Forelimb muscle (tissue), 1 donor: ENCODE results near the gene CARS1. TPM values are rescaled to one million over a fixed set of nuclear protein-coding genes. Genes with fewer than 3 reads are reported as not detected.

Experiments used
- DNase-seq: peaks from one replicate; pipeline ENCODE4 v3.0.0-alpha.2; 2013; ENCODE audit warnings: low read depth
- polyA plus RNA-seq: library from polyadenylated mRNA; unstranded; fragments of 120-200 nt; gene quantifications from one replicate; pipeline ENCODE4 v1.2.1, GENCODE V29; 2013; ENCODE audit not compliant: insufficient read length

The CARS1 gene
- polyA plus RNA-seq: 20.6 TPM

- peak; percentile 78 for DNase-seq
These were observed at the start of gene CARS1 for GRCh38 chr11:3057069-3057963. TSS of gene CARS1 (minus strand) at chr11:3057423. CDS start at chr11:3057367, 56 bp downstream.

GRCh38 chr11:3105791-3106735 lies 48.8 kb upstream of the CARS1 start:
- DNase-seq: no peak

GRCh38 chr11:3104961-3105790 lies 48.0 kb upstream of the CARS1 start:
- DNase-seq: no peak

- no peak for DNase-seq
These were observed 47.0 kb upstream of the CARS1 start for GRCh38 chr11:3104051-3104714.

- no peak for DNase-seq
These were observed 45.9 kb upstream of the CARS1 start for GRCh38 chr11:3103076-3103475.

- no peak for DNase-seq
These were observed 45.4 kb upstream of the CARS1 start for GRCh38 chr11:3102641-3102921.

- DNase-seq: no peak
These were observed 44.9 kb upstream of the CARS1 start for GRCh38 chr11:3101921-3102640.

- no peak for DNase-seq
These were observed 42.0 kb upstream of the CARS1 start for GRCh38 chr11:3099178-3099577.

GRCh38 chr11:3096909-3097530 lies 39.8 kb upstream of the CARS1 start:
- DNase-seq: no peak

GRCh38 chr11:3095712-3096361 lies 38.6 kb upstream of the CARS1 start:
- DNase-seq: peak; percentile 75

- DNase-seq: no peak
These were observed 37.1 kb upstream of the CARS1 start for GRCh38 chr11:3094223-3094824.

GRCh38 chr11:3093281-3094191 lies 36.3 kb upstream of the CARS1 start:
- no peak for DNase-seq

- DNase-seq: no peak
These were observed 35.4 kb upstream of the CARS1 start for GRCh38 chr11:3092603-3093141.

GRCh38 chr11:3091846-3092602 lies 34.8 kb upstream of the CARS1 start:
- DNase-seq: no peak

GRCh38 chr11:3091081-3091845 lies 34.0 kb upstream of the CARS1 start:
- DNase-seq: no peak
